Osteocyte (in vitro differentiated cells): ENCODE results near the gene NOTUM. TPM values are rescaled to one million over a fixed set of nuclear protein-coding genes. Genes with fewer than 3 reads are reported as not detected.

Source experiments
- DNase-seq: peaks from one replicate; pipeline ENCODE4 v3.0.0; 2021; ENCODE audit warnings: mixed read lengths; ENCODE audit not compliant: unreplicated experiment; ENCODE audit errors: extremely low spot score
- H3K27ac Mint-ChIP-seq: one replicate; pipeline ENCODE4 v1.8.0; 2021; ENCODE audit warnings: mild to moderate bottlenecking, mixed read lengths; ENCODE audit not compliant: unreplicated experiment
- H3K27me3 Mint-ChIP-seq: one replicate; pipeline ENCODE4 v1.8.0; 2021; ENCODE audit warnings: mixed read lengths; ENCODE audit not compliant: unreplicated experiment
- H3K36me3 Mint-ChIP-seq: one replicate; pipeline ENCODE4 v1.8.0; 2021; ENCODE audit warnings: mixed read lengths; ENCODE audit not compliant: unreplicated experiment
- H3K4me1 Mint-ChIP-seq: one replicate; pipeline ENCODE4 v1.8.0; 2021; ENCODE audit warnings: mixed read lengths; ENCODE audit not compliant: unreplicated experiment
- H3K4me3 Mint-ChIP-seq: one replicate; pipeline ENCODE4 v1.8.0; 2021; ENCODE audit warnings: mild to moderate bottlenecking, moderate library complexity, mixed read lengths; ENCODE audit not compliant: unreplicated experiment
- H3K9me3 Mint-ChIP-seq: one replicate; pipeline ENCODE4 v1.8.0; 2021; ENCODE audit warnings: mixed read lengths; ENCODE audit not compliant: unreplicated experiment
- total RNA-seq: library from RNA; stranded (reverse); gene quantifications from 2 replicates; pipeline ENCODE4 v1.2.1, GENCODE V29; 2021
- TF ChIP-seq, protein P1 (sequence below): fragments of 200-600 bp; sonication (generic); IDR thresholded peaks from 2 replicates; pipeline ENCODE4 v1.5.0; 2021; ENCODE audit warnings: antibody characterized with exemption, mild to moderate bottlenecking, moderate library complexity

The NOTUM gene
- total RNA-seq, 1 donor from 2014 or later: 0.30 TPM

DNA sequence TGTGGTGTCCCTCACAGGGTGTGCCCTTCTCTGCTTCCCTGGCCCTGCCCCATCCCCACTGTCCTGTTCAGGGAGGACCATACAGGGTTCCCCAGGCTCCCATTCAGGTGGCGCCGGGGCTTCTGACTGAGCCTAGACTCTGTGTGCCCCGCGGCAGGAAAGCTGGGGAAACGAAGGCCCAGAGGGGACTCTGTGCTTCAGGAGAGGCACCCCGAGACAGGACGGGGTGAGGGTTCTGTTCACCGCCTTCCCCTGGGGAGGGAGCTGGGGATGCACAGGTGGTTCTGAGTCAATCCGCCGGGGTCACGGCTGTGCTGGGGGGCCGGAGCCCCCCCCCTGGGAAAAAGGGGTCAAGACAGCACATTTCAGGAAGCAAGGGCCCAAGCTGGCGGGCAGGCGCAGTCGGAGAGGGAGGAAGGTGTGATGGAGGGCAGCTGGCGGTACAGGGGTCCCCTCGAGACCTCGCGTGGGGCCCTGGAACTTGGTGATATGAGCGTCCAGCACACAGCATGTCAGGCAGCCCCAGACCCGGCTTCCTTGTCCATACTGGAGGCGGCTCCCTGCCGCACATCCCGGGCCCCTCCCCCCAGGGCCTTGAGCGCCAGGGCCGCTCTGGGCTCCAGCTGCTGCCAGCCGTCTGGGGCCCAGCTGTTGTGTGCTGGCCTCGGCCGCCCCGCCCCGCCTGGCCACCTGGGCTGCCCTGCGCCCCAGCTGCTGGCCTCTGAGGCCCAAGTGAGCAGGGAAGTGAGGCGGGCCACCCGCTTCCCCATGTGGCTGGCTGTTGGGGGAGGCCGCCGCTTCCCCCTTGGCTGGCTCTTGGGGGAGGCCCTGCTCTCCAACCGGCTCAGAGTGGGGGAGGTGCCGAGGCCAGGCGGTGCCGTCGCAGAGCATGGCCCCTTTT, 5.6 kb upstream of the NOTUM start:
- Mint-ChIP-seq H3K4me1 (peaks cover 3% of the 10 kb centered on the region), H3K27me3 (peaks cover 20% of the 10 kb centered on the region), H3K9me3 (no peaks in the 10 kb centered on the region), H3K27ac (no peak overlapping the region), H3K4me3 (no peak overlapping the region), H3K36me3 (no peaks in the 10 kb centered on the region)
- TF ChIP-seq, protein P1, sequence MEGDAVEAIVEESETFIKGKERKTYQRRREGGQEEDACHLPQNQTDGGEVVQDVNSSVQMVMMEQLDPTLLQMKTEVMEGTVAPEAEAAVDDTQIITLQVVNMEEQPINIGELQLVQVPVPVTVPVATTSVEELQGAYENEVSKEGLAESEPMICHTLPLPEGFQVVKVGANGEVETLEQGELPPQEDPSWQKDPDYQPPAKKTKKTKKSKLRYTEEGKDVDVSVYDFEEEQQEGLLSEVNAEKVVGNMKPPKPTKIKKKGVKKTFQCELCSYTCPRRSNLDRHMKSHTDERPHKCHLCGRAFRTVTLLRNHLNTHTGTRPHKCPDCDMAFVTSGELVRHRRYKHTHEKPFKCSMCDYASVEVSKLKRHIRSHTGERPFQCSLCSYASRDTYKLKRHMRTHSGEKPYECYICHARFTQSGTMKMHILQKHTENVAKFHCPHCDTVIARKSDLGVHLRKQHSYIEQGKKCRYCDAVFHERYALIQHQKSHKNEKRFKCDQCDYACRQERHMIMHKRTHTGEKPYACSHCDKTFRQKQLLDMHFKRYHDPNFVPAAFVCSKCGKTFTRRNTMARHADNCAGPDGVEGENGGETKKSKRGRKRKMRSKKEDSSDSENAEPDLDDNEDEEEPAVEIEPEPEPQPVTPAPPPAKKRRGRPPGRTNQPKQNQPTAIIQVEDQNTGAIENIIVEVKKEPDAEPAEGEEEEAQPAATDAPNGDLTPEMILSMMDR: no peak
- no peak for DNase-seq

DNA sequence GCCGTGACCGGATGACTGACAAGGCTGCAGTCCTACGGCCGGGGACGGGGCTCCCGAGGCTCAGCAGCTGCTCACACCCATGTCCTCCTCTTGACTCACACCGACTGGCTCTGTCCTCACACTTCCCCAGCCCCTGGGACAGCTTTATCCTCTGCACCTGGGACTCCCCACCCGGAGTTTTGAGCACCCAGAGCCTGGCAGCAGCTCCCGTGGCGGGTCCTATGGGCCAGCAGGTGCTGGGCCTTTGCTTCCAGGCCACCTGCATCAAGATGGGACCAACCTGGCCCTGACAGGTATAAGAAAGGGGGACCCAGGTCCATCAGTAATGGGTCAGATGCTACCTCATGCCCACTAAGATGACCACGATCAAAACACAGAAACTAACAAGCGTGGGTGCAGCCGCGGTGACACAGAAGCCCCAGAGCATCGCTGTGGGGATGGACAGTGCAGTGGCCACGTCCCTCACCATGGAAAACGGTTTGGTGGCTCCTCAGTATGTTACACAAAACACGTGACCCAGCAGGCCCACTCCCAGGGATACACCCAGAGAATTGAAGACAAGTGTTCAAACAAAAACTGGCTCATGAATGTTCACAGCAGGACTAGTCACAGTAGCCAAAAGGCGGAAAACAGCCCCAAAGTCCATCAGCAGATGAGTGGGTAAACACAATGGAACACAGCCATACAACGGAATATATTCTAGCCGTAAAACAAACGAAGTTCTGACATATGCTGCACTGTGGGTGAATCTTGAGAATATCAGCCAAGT, 3.3 kb upstream of the NOTUM start:
- H3K27ac Mint-ChIP-seq: no peak overlapping the region
- H3K36me3 Mint-ChIP-seq: no peaks in the 10 kb centered on the region
- TF ChIP-seq, protein P1: no peak
- H3K4me3 Mint-ChIP-seq: no peak overlapping the region
- H3K4me1 Mint-ChIP-seq: peaks cover 3% of the 10 kb centered on the region
- peaks cover 20% of the 10 kb centered on the region for H3K27me3 Mint-ChIP-seq
- no peak for DNase-seq
- H3K9me3 Mint-ChIP-seq: no peaks in the 10 kb centered on the region

DNA sequence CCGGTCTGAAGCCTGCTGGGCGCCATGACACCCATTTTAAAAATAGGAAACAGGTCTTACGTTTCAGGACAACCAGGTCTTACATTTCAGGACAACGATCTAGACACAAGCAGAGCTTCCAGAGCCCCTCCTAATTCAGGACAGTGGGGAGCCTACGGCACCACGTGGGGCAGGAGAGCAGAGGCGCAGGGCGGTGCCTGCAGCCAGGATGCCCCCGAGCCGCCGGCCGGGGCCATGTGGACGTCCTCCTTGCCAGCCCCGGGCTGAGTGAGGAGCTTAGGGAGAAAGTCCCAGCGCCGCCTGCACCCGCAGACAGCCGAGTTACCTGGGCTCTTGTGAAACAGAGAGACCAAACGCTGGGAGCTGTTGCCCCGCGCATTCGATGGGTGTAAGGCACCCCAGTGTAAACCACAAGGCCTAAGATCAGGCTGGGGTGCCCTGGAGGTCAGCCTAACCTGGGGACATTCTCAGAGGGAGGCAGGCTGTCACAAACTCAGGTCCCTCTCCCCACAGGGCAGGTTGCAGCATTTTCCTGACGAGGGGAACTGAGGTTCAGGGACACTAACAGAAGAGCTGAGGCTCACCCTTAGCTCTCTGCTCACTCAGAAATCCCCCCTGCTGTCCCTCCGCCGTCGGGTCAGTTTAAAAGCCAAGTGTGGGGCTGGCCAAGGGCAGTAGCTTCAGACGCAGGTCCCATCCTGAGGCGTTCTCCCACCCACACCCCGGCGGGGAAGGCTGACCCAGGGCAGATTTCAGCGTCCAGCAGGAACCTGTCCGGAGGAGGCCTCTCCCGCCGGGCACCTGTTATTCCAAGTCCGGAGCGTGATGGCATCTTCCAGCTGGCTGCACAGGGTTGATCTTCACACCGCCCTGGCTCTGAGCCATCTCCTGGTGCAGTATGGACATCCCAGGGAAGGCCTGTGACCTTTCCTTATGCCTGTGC, 1.8 kb upstream of the NOTUM start:
- no peak for DNase-seq
- Mint-ChIP-seq H3K27me3 (peaks cover 25% of the 10 kb centered on the region), H3K4me1 (peaks cover 2% of the 10 kb centered on the region), H3K9me3 (no peaks in the 10 kb centered on the region), H3K27ac (no peak overlapping the region), H3K4me3 (no peak overlapping the region), H3K36me3 (no peaks in the 10 kb centered on the region)
- TF ChIP-seq, protein P1: no peak

DNA sequence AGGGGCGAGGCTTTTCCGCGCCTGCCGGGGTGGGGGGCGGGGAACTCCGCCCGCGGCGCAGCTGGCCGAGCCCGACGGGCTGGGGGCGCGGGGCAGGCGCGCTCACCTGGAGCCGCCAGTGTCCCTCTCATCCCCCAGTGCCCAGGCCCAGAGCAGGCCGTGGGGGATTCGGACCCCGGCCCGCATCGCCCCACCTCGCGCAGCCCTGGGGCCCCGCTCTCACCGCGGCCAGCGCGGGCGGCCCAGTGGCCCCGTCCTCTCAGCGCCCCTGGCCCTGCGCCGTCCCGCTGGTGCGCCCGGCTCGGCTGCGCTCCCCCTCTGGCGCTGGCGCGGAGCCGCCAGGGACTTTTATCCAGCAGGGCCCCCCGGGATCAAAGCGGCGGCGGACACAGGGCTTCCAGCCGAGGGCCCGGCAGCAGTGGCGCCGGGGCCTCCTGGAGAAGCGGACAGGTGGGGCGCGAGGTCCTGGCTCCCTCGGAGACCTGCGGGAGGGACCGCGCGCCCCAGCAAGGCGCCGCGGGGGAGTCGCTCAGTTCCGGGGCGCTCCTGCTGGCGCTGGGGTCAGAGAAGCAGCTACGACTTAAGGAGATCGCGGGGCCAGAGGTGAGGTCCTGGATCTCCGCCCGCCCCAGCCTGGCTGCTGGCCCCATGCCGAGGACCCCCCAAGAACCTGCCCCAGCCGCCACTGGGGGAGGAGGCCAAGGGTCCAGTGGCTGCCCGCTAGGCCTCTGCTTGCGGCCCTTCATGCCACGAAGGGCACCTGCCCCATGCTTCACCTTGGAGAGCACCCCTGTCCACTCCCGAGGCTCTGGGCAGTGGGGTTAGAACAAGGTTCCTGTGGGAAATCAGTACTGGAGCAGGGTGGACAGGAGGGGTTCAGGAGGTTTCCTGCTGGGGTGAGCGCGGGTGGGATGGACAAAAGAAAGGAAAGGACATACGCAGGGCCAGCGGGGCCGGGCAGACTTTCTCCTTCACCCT, 823 bp upstream of the NOTUM start:
- H3K27ac Mint-ChIP-seq: no peak overlapping the region
- DNase-seq: no peak
- no peaks in the 10 kb centered on the region for H3K9me3 Mint-ChIP-seq
- no peak overlapping the region for H3K4me3 Mint-ChIP-seq
- peaks cover 2% of the 10 kb centered on the region for H3K4me1 Mint-ChIP-seq
- TF ChIP-seq, protein P1: no peak
- no peaks in the 10 kb centered on the region for H3K36me3 Mint-ChIP-seq
- peaks cover 29% of the 10 kb centered on the region for H3K27me3 Mint-ChIP-seq
